ENCODE measurements around the gene AKT3.

DNA sequence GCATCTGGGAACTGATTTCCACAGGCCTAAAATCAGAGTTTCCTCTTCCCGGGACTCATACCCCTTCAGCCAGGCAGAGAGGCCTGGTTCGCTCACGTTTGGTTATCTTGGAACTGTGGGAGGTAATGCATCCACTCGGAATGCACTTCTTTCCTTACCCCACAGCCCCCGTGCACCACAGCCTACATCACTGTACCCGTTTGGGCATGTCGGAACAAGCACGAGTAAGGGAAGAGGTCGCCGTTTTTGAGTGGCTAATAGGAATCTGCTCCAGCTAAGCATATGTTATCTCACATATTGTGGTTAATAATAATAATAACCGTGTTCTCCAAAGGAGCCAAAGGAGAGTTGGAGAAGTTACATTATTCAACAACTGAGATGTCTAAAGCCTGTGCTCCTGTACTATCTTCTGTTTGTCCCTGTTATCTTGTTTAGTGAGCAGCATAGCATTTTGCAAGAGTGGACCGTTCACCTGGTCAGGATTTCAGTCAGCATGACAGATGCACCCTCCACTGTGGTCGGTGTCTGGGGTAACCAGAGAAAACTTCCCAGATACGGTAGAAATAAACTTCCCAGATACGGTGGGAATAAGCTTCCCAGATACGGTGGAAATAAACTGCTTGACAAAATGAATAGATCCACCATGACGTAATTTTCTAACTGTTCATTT lies 395.6 kb downstream of the AKT3 start:
- TF ChIP-seq, protein P1, sequence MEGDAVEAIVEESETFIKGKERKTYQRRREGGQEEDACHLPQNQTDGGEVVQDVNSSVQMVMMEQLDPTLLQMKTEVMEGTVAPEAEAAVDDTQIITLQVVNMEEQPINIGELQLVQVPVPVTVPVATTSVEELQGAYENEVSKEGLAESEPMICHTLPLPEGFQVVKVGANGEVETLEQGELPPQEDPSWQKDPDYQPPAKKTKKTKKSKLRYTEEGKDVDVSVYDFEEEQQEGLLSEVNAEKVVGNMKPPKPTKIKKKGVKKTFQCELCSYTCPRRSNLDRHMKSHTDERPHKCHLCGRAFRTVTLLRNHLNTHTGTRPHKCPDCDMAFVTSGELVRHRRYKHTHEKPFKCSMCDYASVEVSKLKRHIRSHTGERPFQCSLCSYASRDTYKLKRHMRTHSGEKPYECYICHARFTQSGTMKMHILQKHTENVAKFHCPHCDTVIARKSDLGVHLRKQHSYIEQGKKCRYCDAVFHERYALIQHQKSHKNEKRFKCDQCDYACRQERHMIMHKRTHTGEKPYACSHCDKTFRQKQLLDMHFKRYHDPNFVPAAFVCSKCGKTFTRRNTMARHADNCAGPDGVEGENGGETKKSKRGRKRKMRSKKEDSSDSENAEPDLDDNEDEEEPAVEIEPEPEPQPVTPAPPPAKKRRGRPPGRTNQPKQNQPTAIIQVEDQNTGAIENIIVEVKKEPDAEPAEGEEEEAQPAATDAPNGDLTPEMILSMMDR (IDR thresholded peaks at IDR 0.05; ENCODE audit: poor library complexity) = no peak
- TF ChIP-seq EZH2 (IDR thresholded peaks at IDR 0.05; ENCODE audit: borderline replicate concordance) (no peak), EZH2phosphoT487 (IDR thresholded peaks at IDR 0.05; ENCODE audit: low read depth, severe bottlenecking, unreplicated experiment) (no peak)
